Embryonic facial prominence (tissue), 1 donor: ENCODE measurements around the gene NFIL3.
"Not testable (repeated sequence)": the region's sequence is repeated elsewhere in the genome, so short reads cannot be mapped to it uniquely, and the experiment has no call there.

Experiments
- DNase-seq: peaks from one replicate; pipeline ENCODE4 v3.0.0-alpha.2; 2016; ENCODE audit errors: extremely low spot score

The NFIL3 gene

GRCh38 chr9:91395553-91396471, 27.8 kb downstream of the NFIL3 start:
- no peak for DNase-seq

- DNase-seq, result no peak
These were observed 28.5 kb downstream of the NFIL3 start for GRCh38 chr9:91395106-91395552.

- no peak for DNase-seq
These were observed 29.8 kb downstream of the NFIL3 start for GRCh38 chr9:91393826-91394225.

- no peak for DNase-seq
These were observed 31.2 kb downstream of the NFIL3 start for GRCh38 chr9:91392435-91392834.

GRCh38 chr9:91391818-91392217, 31.8 kb downstream of the NFIL3 start:
- DNase-seq, result no peak

GRCh38 chr9:91391412-91391811, 32.2 kb downstream of the NFIL3 start:
- no peak for DNase-seq

- DNase-seq, result not testable (repeated sequence)
These were observed 33.9 kb downstream of the NFIL3 start for GRCh38 chr9:91389686-91390085.

GRCh38 chr9:91386765-91387164, 36.9 kb downstream of the NFIL3 start:
- DNase-seq, result no peak

GRCh38 chr9:91384954-91385353, 38.7 kb downstream of the NFIL3 start:
- DNase-seq, result no peak

GRCh38 chr9:91383577-91383976, 40.1 kb downstream of the NFIL3 start:
- no peak for DNase-seq

GRCh38 chr9:91382298-91382697, 41.3 kb downstream of the NFIL3 start:
- no peak for DNase-seq

- no peak for DNase-seq
These were observed 44.2 kb downstream of the NFIL3 start for GRCh38 chr9:91379426-91379825.

- no peak for DNase-seq
These were observed 44.9 kb downstream of the NFIL3 start for GRCh38 chr9:91378695-91379127.

- not testable (repeated sequence) for DNase-seq
These were observed 45.6 kb downstream of the NFIL3 start for GRCh38 chr9:91378054-91378453.

- no peak for DNase-seq
These were observed 47.4 kb downstream of the NFIL3 start for GRCh38 chr9:91376239-91376638.

GRCh38 chr9:91374939-91375338, 48.7 kb downstream of the NFIL3 start:
- DNase-seq, result no peak

- no peak for DNase-seq
These were observed 51.7 kb downstream of the NFIL3 start for GRCh38 chr9:91371894-91372293.

- DNase-seq, result not testable (repeated sequence)
These were observed 53.6 kb downstream of the NFIL3 start for GRCh38 chr9:91370006-91370405.

GRCh38 chr9:91364702-91365101, 58.9 kb downstream of the NFIL3 start:
- no peak for DNase-seq

GRCh38 chr9:91364005-91364404, 59.6 kb downstream of the NFIL3 start:
- no peak for DNase-seq

- no peak for DNase-seq
These were observed 61.5 kb downstream of the NFIL3 start for GRCh38 chr9:91362051-91362611.

- DNase-seq, result peak; percentile 30
These were observed 62.2 kb downstream of the NFIL3 start, which contains the start of gene AUH for GRCh38 chr9:91361291-91362050. AUH (minus strand) TSS chr9:91361918; CDS start chr9:91361889, 29 bp downstream.
